ENCODE measurements around the gene CPED1.
"Not testable (repeated sequence)": the region's sequence is repeated elsewhere in the genome, so short reads cannot be mapped to it uniquely, and the experiment has no call there.

Gene CPED1

GRCh38 chr7:121026159-121026558 is 37.6 kb downstream of the CPED1 start:
- Histone ChIP-seq H3K4me1 (ENCODE audit: insufficient read depth, low read length) (0 out of 2 replicates have a peak, but pooled peaks cover 5% of the 10 kb centered on the region), H3K36me3 (ENCODE audit: insufficient read depth, low read depth, low read length) (no peaks in the 10 kb centered on the region), H3K9me3 (ENCODE audit: insufficient read depth, low read depth, low read length) (no peaks in the 10 kb centered on the region), H3K27me3 (ENCODE audit: insufficient read depth, low read length) (no peaks in the 10 kb centered on the region), H3K4me3 (ENCODE audit: low read length) (no peak overlapping the region), H3K27ac (ENCODE audit: low read length) (no peak overlapping the region), H3K9ac (ENCODE audit: low read depth, low read length) (no peak overlapping the region)

GRCh38 chr7:121026577-121027111 is 38.1 kb downstream of the CPED1 start:
- Histone ChIP-seq H3K9ac (ENCODE audit: low read depth, low read length) (no peak overlapping the region), H3K4me3 (ENCODE audit: low read length) (no peak overlapping the region), H3K27ac (ENCODE audit: low read length) (no peak overlapping the region), H3K27me3 (ENCODE audit: insufficient read depth, low read length) (no peaks in the 10 kb centered on the region), H3K4me1 (ENCODE audit: insufficient read depth, low read length) (0 out of 2 replicates have a peak, but pooled peaks cover 5% of the 10 kb centered on the region), H3K9me3 (ENCODE audit: insufficient read depth, low read depth, low read length) (no peaks in the 10 kb centered on the region), H3K36me3 (ENCODE audit: insufficient read depth, low read depth, low read length) (no peaks in the 10 kb centered on the region)

- Histone ChIP-seq H3K4me1 (ENCODE audit: insufficient read depth, low read length) (0 out of 2 replicates have a peak, but pooled peaks cover 5% of the 10 kb centered on the region), H3K36me3 (ENCODE audit: insufficient read depth, low read depth, low read length) (no peaks in the 10 kb centered on the region), H3K9ac (ENCODE audit: low read depth, low read length) (no peak overlapping the region), H3K9me3 (ENCODE audit: insufficient read depth, low read depth, low read length) (no peaks in the 10 kb centered on the region), H3K4me3 (ENCODE audit: low read length) (no peak overlapping the region), H3K27me3 (ENCODE audit: insufficient read depth, low read length) (no peaks in the 10 kb centered on the region), H3K27ac (ENCODE audit: low read length) (no peak overlapping the region)
Observed at GRCh38 chr7:121027761-121028669, 39.5 kb downstream of the CPED1 start.

GRCh38 chr7:121029302-121029701 is 40.8 kb downstream of the CPED1 start:
- H3K4me1 ChIP-seq (ENCODE audit: insufficient read depth, low read length): 0 out of 2 replicates have a peak, but pooled peaks cover 5% of the 10 kb centered on the region
- H3K4me3 ChIP-seq (ENCODE audit: low read length): no peak overlapping the region
- H3K9me3 ChIP-seq (ENCODE audit: insufficient read depth, low read depth, low read length): no peaks in the 10 kb centered on the region
- H3K27ac ChIP-seq (ENCODE audit: low read length): no peak overlapping the region
- no peaks in the 10 kb centered on the region for H3K27me3 ChIP-seq (ENCODE audit: insufficient read depth, low read length)
- no peak overlapping the region for H3K9ac ChIP-seq (ENCODE audit: low read depth, low read length)
- no peaks in the 10 kb centered on the region for H3K36me3 ChIP-seq (ENCODE audit: insufficient read depth, low read depth, low read length)

- Histone ChIP-seq H3K4me3 (ENCODE audit: low read length) (no peak overlapping the region), H3K4me1 (ENCODE audit: insufficient read depth, low read length) (0 out of 2 replicates have a peak, but pooled peaks cover 5% of the 10 kb centered on the region), H3K9me3 (ENCODE audit: insufficient read depth, low read depth, low read length) (no peaks in the 10 kb centered on the region), H3K9ac (ENCODE audit: low read depth, low read length) (no peak overlapping the region), H3K27me3 (ENCODE audit: insufficient read depth, low read length) (no peaks in the 10 kb centered on the region), H3K36me3 (ENCODE audit: insufficient read depth, low read depth, low read length) (no peaks in the 10 kb centered on the region), H3K27ac (ENCODE audit: low read length) (no peak overlapping the region)
Observed at GRCh38 chr7:121030308-121030707, 41.8 kb downstream of the CPED1 start.

- Histone ChIP-seq H3K9me3 (ENCODE audit: insufficient read depth, low read depth, low read length) (no peaks in the 10 kb centered on the region), H3K27me3 (ENCODE audit: insufficient read depth, low read length) (no peaks in the 10 kb centered on the region), H3K4me1 (ENCODE audit: insufficient read depth, low read length) (0 out of 2 replicates have a peak, but pooled peaks cover 2% of the 10 kb centered on the region), H3K4me3 (ENCODE audit: low read length) (no peak overlapping the region), H3K36me3 (ENCODE audit: insufficient read depth, low read depth, low read length) (no peaks in the 10 kb centered on the region), H3K27ac (ENCODE audit: low read length) (no peak overlapping the region), H3K9ac (ENCODE audit: low read depth, low read length) (no peak overlapping the region)
Observed at GRCh38 chr7:121032645-121033460, 44.3 kb downstream of the CPED1 start.

GRCh38 chr7:121034929-121035328 is 46.4 kb downstream of the CPED1 start:
- no peaks in the 10 kb centered on the region for H3K27me3 ChIP-seq (ENCODE audit: insufficient read depth, low read length)
- H3K36me3 ChIP-seq (ENCODE audit: insufficient read depth, low read depth, low read length): no peaks in the 10 kb centered on the region
- H3K4me3 ChIP-seq (ENCODE audit: low read length): no peak overlapping the region
- H3K27ac ChIP-seq (ENCODE audit: low read length): no peak overlapping the region
- H3K9me3 ChIP-seq (ENCODE audit: insufficient read depth, low read depth, low read length): no peaks in the 10 kb centered on the region
- H3K9ac ChIP-seq (ENCODE audit: low read depth, low read length): no peak overlapping the region
- no peaks in the 10 kb centered on the region for H3K4me1 ChIP-seq (ENCODE audit: insufficient read depth, low read length)

GRCh38 chr7:121036776-121037175 is 48.3 kb downstream of the CPED1 start:
- not testable (repeated sequence) for H3K27ac ChIP-seq (ENCODE audit: low read length); H3K4me3 ChIP-seq (ENCODE audit: low read length); H3K36me3 ChIP-seq (ENCODE audit: insufficient read depth, low read depth, low read length); H3K9ac ChIP-seq (ENCODE audit: low read depth, low read length); H3K4me1 ChIP-seq (ENCODE audit: insufficient read depth, low read length); H3K9me3 ChIP-seq (ENCODE audit: insufficient read depth, low read depth, low read length); H3K27me3 ChIP-seq (ENCODE audit: insufficient read depth, low read length)

- H3K4me1 ChIP-seq (ENCODE audit: insufficient read depth, low read length); H3K36me3 ChIP-seq (ENCODE audit: insufficient read depth, low read depth, low read length); H3K4me3 ChIP-seq (ENCODE audit: low read length); H3K27me3 ChIP-seq (ENCODE audit: insufficient read depth, low read length); H3K27ac ChIP-seq (ENCODE audit: low read length); H3K9me3 ChIP-seq (ENCODE audit: insufficient read depth, low read depth, low read length); H3K9ac ChIP-seq (ENCODE audit: low read depth, low read length): not testable (repeated sequence)
Observed at GRCh38 chr7:121037329-121037728, 48.8 kb downstream of the CPED1 start.

- Histone ChIP-seq H3K27me3 (ENCODE audit: insufficient read depth, low read length) (no peaks in the 10 kb centered on the region), H3K36me3 (ENCODE audit: insufficient read depth, low read depth, low read length) (no peaks in the 10 kb centered on the region), H3K27ac (ENCODE audit: low read length) (no peak overlapping the region), H3K4me1 (ENCODE audit: insufficient read depth, low read length) (no peaks in the 10 kb centered on the region), H3K4me3 (ENCODE audit: low read length) (no peak overlapping the region), H3K9me3 (ENCODE audit: insufficient read depth, low read depth, low read length) (no peaks in the 10 kb centered on the region), H3K9ac (ENCODE audit: low read depth, low read length) (no peak overlapping the region)
Observed at GRCh38 chr7:121037957-121038716, 49.6 kb downstream of the CPED1 start.
